IPS-20b (cell line): ENCODE results near the gene C11orf24.

Experiments
- H3K27ac ChIP-seq: one replicate; pipeline ENCODE4 v1.5.1; 2013; ENCODE audit warnings: low read length
- H3K27me3 ChIP-seq: 2 replicates; pipeline ENCODE4 v1.6.1; 2013; ENCODE audit warnings: mild to moderate bottlenecking, low read length, inconsistent platforms; ENCODE audit not compliant: insufficient read depth
- H3K36me3 ChIP-seq: 2 replicates; pipeline ENCODE4 v1.6.1; 2013; ENCODE audit warnings: low read depth, mild to moderate bottlenecking, inconsistent platforms, low read length, moderate library complexity; ENCODE audit not compliant: insufficient read depth
- H3K4me1 ChIP-seq: 2 replicates; pipeline ENCODE4 v1.6.1; 2013; ENCODE audit warnings: mild to moderate bottlenecking, control low read depth, inconsistent platforms, low read length, moderate library complexity; ENCODE audit not compliant: insufficient read depth
- H3K4me3 ChIP-seq: 2 replicates; pipeline ENCODE4 v1.5.1; 2013; ENCODE audit warnings: mild to moderate bottlenecking, low read length, inconsistent platforms
- H3K9ac ChIP-seq: 2 replicates; pipeline ENCODE4 v1.6.1; 2013; ENCODE audit warnings: low read depth, mild to moderate bottlenecking, inconsistent platforms, low read length, moderate library complexity
- H3K9me3 ChIP-seq: 2 replicates; pipeline ENCODE4 v1.6.1; 2013; ENCODE audit warnings: mild to moderate bottlenecking, low read depth, low read length, inconsistent platforms; ENCODE audit not compliant: insufficient read depth

Gene C11orf24

GRCh38 chr11:68224606-68225005 is 47.2 kb downstream of the C11orf24 start:
- Histone ChIP-seq H3K4me3 (no peak overlapping the region), H3K9me3 (no peaks in the 10 kb centered on the region), H3K9ac (no peak overlapping the region), H3K27ac (no peak overlapping the region), H3K36me3 (no peaks in the 10 kb centered on the region), H3K4me1 (no peaks in the 10 kb centered on the region), H3K27me3 (no peaks in the 10 kb centered on the region)

DNA sequence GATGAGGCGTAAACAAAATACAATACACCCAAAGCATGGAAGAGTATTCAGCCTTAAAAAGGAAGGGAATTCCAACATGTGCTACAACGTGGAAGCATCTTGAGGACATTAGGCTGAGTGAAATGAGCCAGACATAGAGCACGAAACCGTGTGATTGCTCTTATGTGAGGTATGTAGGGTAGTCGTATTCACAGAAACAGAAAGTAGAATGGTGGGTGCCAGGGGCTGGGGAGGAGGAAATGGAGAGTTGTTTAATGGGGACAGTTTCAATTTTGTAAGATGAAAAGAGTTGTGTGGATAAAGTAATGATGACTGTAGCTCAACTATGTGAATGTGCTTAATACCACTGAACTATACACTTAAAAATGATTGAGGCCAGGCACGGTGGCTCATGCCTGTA is 48.5 kb downstream of the C11orf24 start:
- no peaks in the 10 kb centered on the region for H3K36me3 ChIP-seq
- no peak overlapping the region for H3K4me3 ChIP-seq
- H3K9ac ChIP-seq = no peak overlapping the region
- no peaks in the 10 kb centered on the region for H3K9me3 ChIP-seq
- no peaks in the 10 kb centered on the region for H3K27me3 ChIP-seq
- no peak overlapping the region for H3K27ac ChIP-seq
- no peaks in the 10 kb centered on the region for H3K4me1 ChIP-seq

DNA sequence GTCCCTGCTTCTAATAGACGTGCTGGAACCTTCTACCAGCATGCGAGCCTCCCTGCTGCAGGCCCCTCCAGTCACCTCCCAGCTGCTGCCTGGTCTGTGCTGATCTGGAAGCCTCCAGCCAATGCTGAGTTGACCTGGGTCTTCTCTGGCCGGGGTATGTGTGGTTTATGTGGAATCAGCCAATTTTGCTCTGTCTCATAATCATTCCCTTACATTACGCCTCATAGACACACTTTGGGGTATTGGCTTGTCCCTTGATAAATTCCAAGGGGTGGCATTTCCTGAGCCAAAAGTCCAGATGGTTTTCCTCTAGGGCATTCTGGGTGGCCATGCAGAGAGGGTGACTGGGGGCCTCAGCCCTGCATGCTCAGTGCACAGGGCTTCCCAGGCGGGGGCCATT is 50.4 kb downstream of the C11orf24 start:
- Histone ChIP-seq H3K27ac (no peak overlapping the region), H3K27me3 (no peaks in the 10 kb centered on the region), H3K4me1 (no peaks in the 10 kb centered on the region), H3K9me3 (no peaks in the 10 kb centered on the region), H3K9ac (no peak overlapping the region), H3K4me3 (no peak overlapping the region), H3K36me3 (no peaks in the 10 kb centered on the region)

DNA sequence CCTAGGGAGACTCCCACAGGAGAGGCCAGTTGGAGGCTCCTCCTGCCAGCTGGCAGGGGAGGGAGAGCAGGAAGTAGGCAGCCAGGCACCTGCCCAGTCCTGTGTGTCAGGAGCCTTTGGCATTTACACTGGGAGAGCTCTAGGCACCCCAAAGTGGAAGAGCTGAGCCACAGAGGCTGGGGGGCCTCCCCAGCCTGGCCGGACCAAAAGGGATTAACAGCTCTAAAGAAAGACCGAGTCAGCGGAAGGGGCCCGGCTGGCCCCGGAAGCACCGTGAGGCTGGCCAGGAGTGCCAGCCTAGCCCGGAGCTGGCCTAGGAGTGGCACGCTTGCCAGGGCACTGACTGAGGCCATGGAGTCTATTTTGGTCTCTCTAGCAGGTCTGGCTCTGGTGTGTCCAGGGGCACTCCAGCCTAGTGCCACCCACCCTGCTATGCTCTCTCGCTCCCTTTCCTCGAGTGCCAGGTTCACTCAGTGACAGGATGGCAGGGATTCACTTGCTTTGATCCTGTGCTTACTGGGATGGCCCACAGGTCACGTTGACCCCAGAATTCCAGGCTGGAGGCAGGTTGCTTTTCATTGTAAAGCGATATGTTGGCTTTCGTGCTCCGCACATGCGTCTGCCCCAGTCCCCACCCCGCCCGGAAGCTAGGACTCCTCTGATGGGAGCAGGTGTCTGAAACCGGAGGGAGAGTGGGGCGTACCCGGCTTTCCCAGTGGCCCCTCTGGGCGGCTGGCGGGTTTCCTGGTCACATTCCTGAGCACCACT is 55.4 kb downstream of the C11orf24 start:
- H3K9ac ChIP-seq = no peak overlapping the region
- no peak overlapping the region for H3K4me3 ChIP-seq
- no peak overlapping the region for H3K27ac ChIP-seq
- H3K9me3 ChIP-seq = no peaks in the 10 kb centered on the region
- peaks cover 7% of the 10 kb centered on the region; the same call in 1 of the 2 replicates for H3K4me1 ChIP-seq
- H3K27me3 ChIP-seq = peaks cover 9% of the 10 kb centered on the region
- no peaks in the 10 kb centered on the region for H3K36me3 ChIP-seq

- Histone ChIP-seq H3K4me1 (peaks cover 8% of the 10 kb centered on the region; the same call in 1 of the 2 replicates), H3K36me3 (no peaks in the 10 kb centered on the region), H3K4me3 (no peak overlapping the region), H3K9me3 (no peaks in the 10 kb centered on the region), H3K27me3 (peaks cover 9% of the 10 kb centered on the region), H3K9ac (no peak overlapping the region), H3K27ac (no peak overlapping the region)
Measured at GRCh38 chr11:68215524-68216170, 56.1 kb downstream of the C11orf24 start.

- H3K9ac ChIP-seq = no peak overlapping the region
- peaks cover 8% of the 10 kb centered on the region; the same call in 1 of the 2 replicates for H3K4me1 ChIP-seq
- H3K36me3 ChIP-seq = no peaks in the 10 kb centered on the region
- H3K27me3 ChIP-seq = peaks cover 9% of the 10 kb centered on the region
- no peaks in the 10 kb centered on the region for H3K9me3 ChIP-seq
- no peak overlapping the region for H3K27ac ChIP-seq
- no peak overlapping the region for H3K4me3 ChIP-seq
Measured at GRCh38 chr11:68215087-68215445, 56.7 kb downstream of the C11orf24 start.

GRCh38 chr11:68214173-68215086 is 57.3 kb downstream of the C11orf24 start:
- peaks cover 9% of the 10 kb centered on the region for H3K27me3 ChIP-seq
- H3K36me3 ChIP-seq = no peaks in the 10 kb centered on the region
- peak overlapping the region; percentile 94 for H3K9ac ChIP-seq
- H3K9me3 ChIP-seq = no peaks in the 10 kb centered on the region
- peaks cover 9% of the 10 kb centered on the region; the same call in 1 of the 2 replicates for H3K4me1 ChIP-seq
- peak overlapping the region; percentile 65 for H3K27ac ChIP-seq
- H3K4me3 ChIP-seq = peak overlapping the region; percentile 75

- H3K4me1 ChIP-seq = peaks cover 11% of the 10 kb centered on the region; the same call in 1 of the 2 replicates
Measured at GRCh38 chr11:68213555-68214172, 58.1 kb downstream of the C11orf24 start.

DNA sequence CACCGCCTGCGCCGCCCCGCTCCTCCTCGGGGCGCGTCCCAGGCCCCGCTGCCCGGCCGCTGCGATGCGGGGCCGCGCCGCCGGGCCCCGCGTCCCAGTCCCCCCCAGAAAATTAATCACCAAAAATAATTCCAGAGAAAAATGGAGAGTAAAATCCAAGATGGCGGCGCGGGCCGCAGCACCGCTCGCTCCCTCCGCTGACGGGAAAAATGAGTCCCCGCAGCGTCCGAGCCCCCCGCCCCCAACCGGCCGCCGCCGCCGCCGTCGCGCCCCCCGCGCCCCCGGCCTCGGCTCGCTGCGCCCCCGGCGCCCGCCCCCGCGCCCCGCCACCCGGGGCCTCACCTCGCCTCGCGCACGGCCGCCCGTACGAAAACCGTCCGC is 58.6 kb downstream of the C11orf24 start, which contains the start of gene KMT5B:
Gene KMT5B, minus strand, starts transcription at position 162 of the 381 bp plus-strand sequence. CDS start 23,220 bp downstream, outside the sequence.
- H3K27ac ChIP-seq = peak within 1 kb of the TSS; percentile 65

More at GRCh38 chr11:68213555-68214172, 58.1 kb downstream of the C11orf24 start:
- H3K36me3 ChIP-seq = no peaks in the 10 kb centered on the region
- H3K9me3 ChIP-seq = no peaks in the 10 kb centered on the region
- peak overlapping the region; percentile 94 for H3K9ac ChIP-seq
- peak overlapping the region; percentile 65 for H3K27ac ChIP-seq
- peaks cover 9% of the 10 kb centered on the region for H3K27me3 ChIP-seq
- peak overlapping the region; percentile 75 for H3K4me3 ChIP-seq

DNA sequence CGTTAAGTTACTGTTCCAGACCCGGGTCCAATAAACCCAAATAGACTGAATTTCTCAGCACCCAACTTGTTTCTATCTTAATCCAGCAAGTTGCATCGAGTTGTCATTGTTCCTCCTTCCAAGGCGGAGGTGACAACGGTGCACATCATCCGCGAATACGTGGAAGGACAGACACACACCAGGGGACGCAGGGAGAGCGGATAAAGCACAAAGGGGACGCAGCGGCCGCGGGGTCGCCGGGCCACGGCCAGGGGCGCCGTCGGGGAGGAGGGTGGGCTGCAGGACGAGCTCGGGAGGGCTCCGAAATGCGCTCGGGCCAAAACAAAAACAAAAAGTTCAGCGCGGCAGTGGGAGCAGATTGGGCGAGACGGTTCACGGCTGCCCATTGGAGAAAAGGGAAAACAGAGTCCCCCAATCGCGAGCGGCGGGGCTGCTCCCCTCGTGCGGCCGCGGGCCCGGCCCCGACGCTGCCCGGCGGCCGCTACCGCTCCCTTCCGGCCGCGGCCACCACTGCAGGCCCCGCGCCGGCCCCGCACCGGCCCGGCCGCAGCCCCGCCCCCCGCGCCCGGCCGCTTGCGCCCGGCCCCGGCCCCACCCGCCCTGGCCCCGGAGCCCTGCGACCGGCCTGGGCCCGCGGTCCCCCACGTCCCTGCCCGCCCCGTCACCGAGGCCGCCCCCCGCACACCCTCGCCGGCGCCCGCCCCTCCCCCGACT is 59.2 kb downstream of the C11orf24 start:
- Histone ChIP-seq H3K36me3 (no peaks in the 10 kb centered on the region), H3K4me3 (peak overlapping the region; percentile 99), H3K4me1 (peaks cover 11% of the 10 kb centered on the region; the same call in 1 of the 2 replicates), H3K9ac (peak overlapping the region; percentile 95), H3K27me3 (peaks cover 9% of the 10 kb centered on the region), H3K9me3 (no peaks in the 10 kb centered on the region), H3K27ac (no peak overlapping the region)

More for the DNA sequence above, 58.6 kb downstream of the C11orf24 start, which contains the start of gene KMT5B:
- H3K4me3 ChIP-seq = peak within 1 kb of the TSS; percentile 99
- peaks cover 11% of the 10 kb centered on the region; the same call in 1 of the 2 replicates for H3K4me1 ChIP-seq
- H3K9me3 ChIP-seq = no peaks in the 10 kb centered on the region
- peak within 1 kb of the TSS; percentile 95 for H3K9ac ChIP-seq
- H3K36me3 ChIP-seq = no peaks in the 10 kb centered on the region
- H3K27me3 ChIP-seq = peaks cover 9% of the 10 kb centered on the region
